Subcutaneous abdominal adipose tissue (tissue), 5 donors: ENCODE data around the gene RIMS4.

ENCODE experiments used
- H3K27ac ChIP-seq: one replicate; pipeline ENCODE4 v1.7.0; 2013; ENCODE audit warnings: low read depth, mild to moderate bottlenecking, inconsistent platforms, low read length, moderate library complexity
- H3K27me3 ChIP-seq, 5 donors: one replicate each; pipeline ENCODE4 v1.7.0; 2013; ENCODE audit warnings: low read length in 5 of 5, inconsistent platforms in 1 of 5; ENCODE audit not compliant: control insufficient read depth in 5 of 5, insufficient read depth in 4 of 5
- H3K36me3 ChIP-seq, 5 donors: one replicate each; pipeline ENCODE4 v1.7.0; 2013; ENCODE audit warnings: low read length in 5 of 5; ENCODE audit not compliant: control insufficient read depth in 5 of 5, insufficient read depth in 5 of 5
- H3K4me1 ChIP-seq, 5 donors: one replicate each; pipeline ENCODE4 v1.7.0; 2013; ENCODE audit warnings: low read length in 5 of 5, mild to moderate bottlenecking in 3 of 5, moderate library complexity in 1 of 5; ENCODE audit not compliant: control insufficient read depth in 5 of 5, insufficient read depth in 5 of 5
- H3K4me3 ChIP-seq, 5 donors: one replicate each; pipeline ENCODE4 v1.7.0; 2013; ENCODE audit warnings: low read length in 5 of 5, low read depth in 1 of 5
- H3K9ac ChIP-seq, 5 donors: one replicate each; pipeline ENCODE4 v1.7.0; 2013; ENCODE audit warnings: low read length in 5 of 5, mild to moderate bottlenecking in 4 of 5, moderate library complexity in 3 of 5
- H3K9me3 ChIP-seq, 5 donors: one replicate each; pipeline ENCODE4 v1.7.0; 2013; ENCODE audit warnings: low read length in 5 of 5; ENCODE audit not compliant: control insufficient read depth in 5 of 5
- donor health status: healthy.
- donor health status: healthy.
- donor health status: healthy.
- donor health status: healthy.
- donor health status: healthy.

Gene RIMS4

GRCh38 chr20:44738813-44739477 lies 71.4 kb downstream of the RIMS4 start:
- Histone ChIP-seq H3K4me1 (peaks cover 3 to 55% (median 41%) of the 10 kb centered on the region in 5 donors), H3K27ac (peak overlapping the region; percentile 76), H3K36me3 (no peaks in the 10 kb centered on the region), H3K9me3 (no peaks in the 10 kb centered on the region), H3K4me3 (peak overlapping the region in 2 of 5 donors; percentile 14 to 31), H3K9ac (peak overlapping the region in 1 of 5 donors; percentile 21), H3K27me3 (no peaks in the 10 kb centered on the region)

DNA sequence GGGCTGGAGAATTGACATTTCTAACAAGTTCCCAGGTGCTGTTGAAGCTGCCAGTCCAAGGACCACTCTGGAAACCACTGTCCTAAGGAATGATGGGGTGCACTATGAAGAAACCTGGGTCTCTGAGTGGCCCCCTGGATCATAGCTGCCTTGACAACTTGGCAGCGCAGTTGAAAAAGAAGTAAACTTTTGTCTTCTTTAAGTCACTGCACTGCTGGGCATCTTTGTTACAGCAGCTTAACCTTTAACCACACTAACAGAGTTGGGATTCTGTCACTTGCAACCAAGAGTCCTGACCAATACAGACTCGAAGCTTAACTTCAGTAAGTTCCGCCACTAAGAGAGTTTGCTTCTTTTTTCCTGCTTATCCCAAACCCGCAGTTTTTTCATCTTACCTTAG lies 73.2 kb downstream of the RIMS4 start:
- H3K9ac ChIP-seq: no peak overlapping the region
- no peaks in the 10 kb centered on the region for H3K9me3 ChIP-seq
- no peaks in the 10 kb centered on the region for H3K36me3 ChIP-seq
- no peaks in the 10 kb centered on the region for H3K27me3 ChIP-seq
- H3K4me3 ChIP-seq: no peak overlapping the region
- peaks cover 3 to 52% (median 42%) of the 10 kb centered on the region in 5 donors for H3K4me1 ChIP-seq
- no peak overlapping the region for H3K27ac ChIP-seq

- H3K36me3 ChIP-seq: no peaks in the 10 kb centered on the region
- H3K27ac ChIP-seq: peak overlapping the region; percentile 31
- H3K9me3 ChIP-seq: no peaks in the 10 kb centered on the region
- no peak overlapping the region for H3K9ac ChIP-seq
- H3K4me1 ChIP-seq: peaks cover 3 to 49% (median 39%) of the 10 kb centered on the region in 5 donors
- H3K27me3 ChIP-seq: no peaks in the 10 kb centered on the region
- peak overlapping the region in 4 of 5 donors; percentile 2 to 42 (median 9) for H3K4me3 ChIP-seq
Measured at GRCh38 chr20:44736170-44737021, 74.0 kb downstream of the RIMS4 start.

DNA sequence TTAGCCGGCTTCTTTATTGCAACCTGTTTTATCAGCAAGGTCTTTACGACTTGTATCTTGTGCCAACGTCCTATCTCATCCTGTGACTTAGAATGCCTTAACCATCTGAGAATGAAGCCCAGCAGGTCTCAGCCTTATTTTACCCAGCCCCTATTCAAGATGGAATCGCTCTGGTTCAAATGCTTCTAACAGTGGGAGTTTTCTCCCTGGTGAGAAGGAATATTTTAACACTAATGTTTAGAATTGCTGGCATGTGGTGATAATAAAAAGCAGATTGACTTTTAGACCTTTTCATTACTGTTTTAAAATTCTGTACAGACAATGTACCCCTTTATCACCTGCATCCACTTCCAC lies 74.6 kb downstream of the RIMS4 start:
- H3K4me1 ChIP-seq: peaks cover 3 to 48% (median 37%) of the 10 kb centered on the region in 5 donors
- no peak overlapping the region for H3K9ac ChIP-seq
- no peaks in the 10 kb centered on the region for H3K9me3 ChIP-seq
- peak overlapping the region in 4 of 5 donors; percentile 2 to 42 (median 9) for H3K4me3 ChIP-seq
- no peaks in the 10 kb centered on the region for H3K27me3 ChIP-seq
- no peaks in the 10 kb centered on the region for H3K36me3 ChIP-seq
- H3K27ac ChIP-seq: peak overlapping the region; percentile 80

DNA sequence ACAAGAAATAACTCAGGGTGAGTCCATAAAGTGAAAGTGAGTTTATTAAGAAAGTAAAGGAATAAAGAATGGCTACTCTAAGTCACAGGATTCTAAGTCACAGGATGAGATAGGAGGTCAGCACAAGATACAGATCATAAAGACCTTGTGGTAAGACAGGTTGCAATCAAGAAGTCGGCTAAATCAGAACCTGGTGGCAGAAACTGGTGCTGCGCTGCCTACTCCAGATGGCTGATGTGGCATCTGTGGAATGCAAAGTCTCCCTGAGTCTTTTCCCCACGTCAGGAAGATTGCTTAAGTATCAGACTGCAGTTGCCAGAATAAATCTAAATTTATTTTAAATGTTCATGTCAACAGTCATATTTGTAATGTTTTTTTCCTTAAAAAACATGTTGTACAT lies 75.4 kb downstream of the RIMS4 start:
- H3K4me3 ChIP-seq: no peak overlapping the region
- peak overlapping the region; percentile 80 for H3K27ac ChIP-seq
- H3K36me3 ChIP-seq: no peaks in the 10 kb centered on the region
- H3K9me3 ChIP-seq: no peaks in the 10 kb centered on the region
- peak overlapping the region in 2 of 5 donors; percentile 26 to 55 for H3K9ac ChIP-seq
- H3K27me3 ChIP-seq: no peaks in the 10 kb centered on the region
- peaks cover 3 to 49% (median 37%) of the 10 kb centered on the region in 5 donors for H3K4me1 ChIP-seq

DNA sequence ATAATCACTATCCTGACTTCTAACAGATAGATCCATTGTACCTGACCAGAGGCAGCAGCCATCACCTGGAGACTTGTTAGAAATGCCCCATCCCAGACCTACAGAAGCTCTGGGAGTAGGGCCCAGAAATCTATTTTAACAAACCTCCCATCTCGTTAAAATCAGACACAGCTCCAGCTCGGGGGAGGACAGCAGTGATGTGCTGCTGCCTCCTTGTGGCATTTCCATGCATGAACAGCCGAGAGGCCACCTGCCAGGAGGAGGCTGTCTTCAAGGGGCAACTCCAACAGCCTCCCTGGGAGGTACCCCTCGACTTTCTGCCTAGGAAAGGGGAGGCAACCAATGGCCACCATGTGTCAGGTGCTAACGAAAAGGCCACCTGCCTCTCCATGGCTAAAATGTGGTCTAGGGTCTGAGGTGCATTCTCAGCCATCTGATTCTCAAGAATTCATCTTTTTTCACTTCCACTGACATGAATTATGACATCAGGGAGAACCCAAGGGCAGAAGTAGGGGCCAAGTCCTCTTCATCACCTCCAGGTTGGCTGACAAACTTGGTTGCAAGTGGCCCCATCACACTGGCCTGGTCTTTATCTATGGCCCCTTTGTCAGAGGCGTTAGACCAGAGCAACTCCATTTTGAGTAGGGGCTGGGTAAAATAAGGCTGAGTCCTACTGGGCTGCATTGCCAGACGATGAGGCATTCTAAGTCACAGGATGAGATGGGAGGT lies 76.8 kb downstream of the RIMS4 start:
- no peaks in the 10 kb centered on the region for H3K9me3 ChIP-seq
- peaks cover 0 to 50% (median 39%) of the 10 kb centered on the region in 5 donors for H3K4me1 ChIP-seq
- H3K4me3 ChIP-seq: no peak overlapping the region
- H3K27ac ChIP-seq: no peak overlapping the region
- H3K27me3 ChIP-seq: no peaks in the 10 kb centered on the region
- no peak overlapping the region for H3K9ac ChIP-seq
- no peaks in the 10 kb centered on the region for H3K36me3 ChIP-seq

DNA sequence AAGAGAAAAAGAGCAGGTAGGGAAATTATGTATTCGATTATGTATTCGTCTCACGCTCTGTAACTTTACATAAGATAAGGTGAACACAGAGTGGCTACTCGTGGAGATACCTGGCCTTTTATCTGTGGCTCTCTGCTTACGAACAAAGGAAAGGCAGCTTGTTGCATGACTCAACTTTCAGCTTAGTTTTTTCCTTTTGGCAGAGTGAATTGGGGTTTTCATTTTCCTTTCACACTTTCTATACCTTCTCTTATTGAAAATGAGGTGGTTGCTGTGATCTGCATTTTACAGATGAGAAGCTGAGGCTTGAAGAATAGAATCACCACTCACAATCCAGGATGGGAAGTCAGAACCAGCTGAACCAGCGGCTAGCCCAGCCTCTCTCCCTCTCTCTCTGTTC lies 78.0 kb downstream of the RIMS4 start:
- Histone ChIP-seq H3K9ac (no peak overlapping the region), H3K4me3 (no peak overlapping the region), H3K4me1 (peaks cover 0 to 51% (median 33%) of the 10 kb centered on the region in 5 donors), H3K9me3 (no peaks in the 10 kb centered on the region), H3K36me3 (peaks cover 0 to 2% (median 0%) of the 10 kb centered on the region in 5 donors), H3K27ac (no peak overlapping the region), H3K27me3 (no peaks in the 10 kb centered on the region)

- no peaks in the 10 kb centered on the region for H3K27me3 ChIP-seq
- no peaks in the 10 kb centered on the region for H3K9me3 ChIP-seq
- peaks cover 0 to 51% (median 33%) of the 10 kb centered on the region in 5 donors for H3K4me1 ChIP-seq
- peaks cover 0 to 5% (median 2%) of the 10 kb centered on the region in 5 donors for H3K36me3 ChIP-seq
- H3K9ac ChIP-seq: no peak overlapping the region
- no peak overlapping the region for H3K27ac ChIP-seq
- no peak overlapping the region for H3K4me3 ChIP-seq
Measured at GRCh38 chr20:44731657-44732056, 78.7 kb downstream of the RIMS4 start.

GRCh38 chr20:44730441-44730840 lies 79.9 kb downstream of the RIMS4 start:
- Histone ChIP-seq H3K4me3 (no peak overlapping the region), H3K4me1 (peaks cover 0 to 43% (median 26%) of the 10 kb centered on the region in 5 donors), H3K9ac (no peak overlapping the region), H3K9me3 (no peaks in the 10 kb centered on the region), H3K27ac (no peak overlapping the region), H3K27me3 (no peaks in the 10 kb centered on the region), H3K36me3 (peaks cover 0 to 8% (median 4%) of the 10 kb centered on the region in 5 donors)
